GM21390 (cell line): ENCODE data around the gene TAPBPL.
"Not testable (repeated sequence)": the region's sequence is repeated elsewhere in the genome, so short reads cannot be mapped to it uniquely, and the experiment has no call there.

Experiments used
- ATAC-seq: cut with Tn5 transposase; IDR thresholded peaks from one replicate; pipeline ENCODE4 v1.9.1; 2021; ENCODE audit not compliant: unreplicated experiment

Gene TAPBPL, protein sequence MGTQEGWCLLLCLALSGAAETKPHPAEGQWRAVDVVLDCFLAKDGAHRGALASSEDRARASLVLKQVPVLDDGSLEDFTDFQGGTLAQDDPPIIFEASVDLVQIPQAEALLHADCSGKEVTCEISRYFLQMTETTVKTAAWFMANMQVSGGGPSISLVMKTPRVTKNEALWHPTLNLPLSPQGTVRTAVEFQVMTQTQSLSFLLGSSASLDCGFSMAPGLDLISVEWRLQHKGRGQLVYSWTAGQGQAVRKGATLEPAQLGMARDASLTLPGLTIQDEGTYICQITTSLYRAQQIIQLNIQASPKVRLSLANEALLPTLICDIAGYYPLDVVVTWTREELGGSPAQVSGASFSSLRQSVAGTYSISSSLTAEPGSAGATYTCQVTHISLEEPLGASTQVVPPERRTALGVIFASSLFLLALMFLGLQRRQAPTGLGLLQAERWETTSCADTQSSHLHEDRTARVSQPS

DNA sequence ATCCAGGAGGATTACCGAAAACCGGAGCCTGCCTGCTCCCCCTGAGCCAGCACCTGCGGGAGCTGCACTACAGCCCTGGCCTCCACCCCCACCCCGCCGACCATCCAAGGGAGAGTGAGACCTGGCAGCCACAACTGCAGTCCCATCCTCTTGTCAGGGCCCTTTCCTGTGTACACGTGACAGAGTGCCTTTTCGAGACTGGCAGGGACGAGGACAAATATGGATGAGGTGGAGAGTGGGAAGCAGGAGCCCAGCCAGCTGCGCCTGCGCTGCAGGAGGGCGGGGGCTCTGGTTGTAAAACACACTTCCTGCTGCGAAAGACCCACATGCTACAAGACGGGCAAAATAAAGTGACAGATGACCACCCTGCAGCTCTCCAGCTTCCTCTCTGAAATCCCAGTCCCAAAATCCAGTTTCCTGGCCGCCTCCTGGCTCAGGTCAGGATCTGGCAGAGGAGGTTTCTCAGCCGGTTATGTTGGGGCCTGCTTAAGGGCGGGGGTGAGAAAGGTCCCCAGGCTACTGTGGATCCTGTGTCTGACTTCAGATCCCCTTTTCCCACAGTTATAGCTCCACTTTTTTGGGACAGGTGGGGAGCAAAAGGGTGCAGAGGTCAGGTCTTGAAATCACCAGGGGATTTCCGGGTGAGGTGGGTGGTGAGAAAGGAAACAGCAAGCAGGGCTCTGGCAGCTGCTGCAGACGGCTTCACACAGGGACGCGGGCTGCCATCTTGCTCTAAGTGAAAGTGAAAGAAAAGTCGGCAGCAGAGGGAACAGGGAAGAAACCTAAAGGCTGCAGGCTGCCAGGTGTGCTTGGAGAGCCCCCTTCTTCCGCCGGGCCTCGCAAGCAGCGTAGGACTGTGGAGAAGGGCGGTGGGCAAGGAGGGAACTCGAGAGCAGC lies at the start of gene TAPBPL:
TSS of gene TAPBPL (plus strand) at position 695 of the 897 bp plus-strand sequence. CDS start 207 bp downstream, outside the sequence.
- ATAC-seq, result peak; percentile 54

DNA sequence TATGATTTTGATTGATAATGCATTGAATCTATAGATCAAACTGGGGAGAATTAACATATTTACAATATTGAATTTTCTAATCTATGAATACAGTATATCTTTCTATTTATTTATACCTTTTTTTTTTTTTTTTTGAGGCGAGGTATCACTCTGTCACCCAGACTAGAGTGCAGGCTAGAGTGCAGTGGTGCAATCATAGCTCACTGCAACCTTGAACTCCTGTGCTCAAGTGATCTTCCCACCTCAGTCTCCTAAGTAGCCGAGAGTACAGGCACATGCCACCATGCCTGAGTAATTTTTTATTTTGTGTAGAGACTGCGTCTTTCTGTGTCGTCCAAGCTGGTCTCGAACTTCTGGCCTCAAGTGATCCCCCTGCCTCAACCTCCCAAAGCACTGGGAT lies 47.5 kb upstream of the TAPBPL start:
- ATAC-seq, result no peak

DNA sequence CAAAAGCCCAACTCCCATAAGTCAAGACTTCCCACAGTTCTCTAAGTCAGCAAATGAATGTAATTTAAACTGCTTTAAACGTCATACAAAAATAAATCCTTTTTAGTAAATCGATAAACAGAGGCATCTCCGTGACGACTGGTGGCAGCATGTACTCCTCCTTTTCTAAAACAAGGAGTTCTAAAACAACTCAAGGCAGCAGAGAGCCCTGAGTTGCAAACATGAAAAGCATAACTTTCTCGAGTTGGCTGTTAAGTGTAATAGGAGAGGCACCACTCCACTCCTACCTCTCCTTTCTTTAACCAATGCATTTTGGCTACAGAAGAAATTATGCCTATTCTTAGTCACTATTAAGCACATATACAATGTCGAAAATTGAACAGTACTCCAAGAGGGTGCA lies 45.9 kb upstream of the TAPBPL start:
- no peak for ATAC-seq

DNA sequence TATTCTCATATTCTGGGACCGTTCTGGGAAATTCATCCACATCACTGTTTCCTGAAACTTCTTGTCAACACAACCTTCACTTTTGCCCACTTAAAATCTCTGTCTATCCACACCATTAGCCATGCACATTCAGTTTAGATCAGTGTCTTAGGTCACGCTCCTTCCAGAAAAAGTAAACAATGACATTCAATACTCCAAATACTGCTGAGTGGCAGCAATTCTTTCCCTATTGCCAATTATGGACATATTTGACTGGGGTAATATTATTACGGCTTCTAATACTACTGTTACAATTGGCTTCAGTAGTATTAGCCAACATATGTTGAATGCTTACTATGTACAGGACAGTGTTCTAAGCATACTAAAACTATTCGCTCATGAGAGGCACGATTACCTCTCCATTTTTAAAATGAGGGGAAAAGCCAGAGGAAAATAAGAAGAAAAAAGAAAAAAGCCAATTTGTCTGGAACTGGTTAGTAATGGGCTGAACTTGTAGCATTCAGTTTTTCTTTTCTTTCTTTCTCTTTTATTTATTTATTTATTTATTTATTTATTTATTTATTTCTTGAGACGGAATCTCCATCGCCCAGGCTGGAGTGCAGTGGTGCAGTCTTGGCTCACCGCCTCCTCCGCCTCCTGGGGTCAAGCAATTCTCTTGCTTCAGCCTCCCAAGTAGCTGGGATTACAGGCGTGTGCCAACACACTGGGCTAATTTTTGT lies 44.4 kb upstream of the TAPBPL start:
- ATAC-seq, result no peak

DNA sequence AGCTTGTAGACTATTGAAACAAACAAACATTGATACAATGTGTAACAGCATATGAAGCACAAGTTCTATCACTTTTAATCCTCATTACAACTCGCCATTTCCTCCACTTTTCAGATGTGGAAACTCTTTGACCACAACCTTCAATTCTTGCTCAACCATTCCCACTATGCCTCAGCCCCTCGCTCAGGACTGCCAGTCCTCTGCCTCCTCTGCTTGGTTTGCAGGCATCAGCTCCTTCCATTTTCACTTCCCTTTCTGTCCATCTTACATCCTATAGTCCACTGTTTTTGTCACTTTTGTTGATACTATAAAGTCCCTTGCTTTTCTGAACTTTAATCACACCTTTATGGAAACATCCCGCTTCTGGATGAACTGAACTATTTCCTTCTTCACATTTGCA lies 35.2 kb upstream of the TAPBPL start:
- no peak for ATAC-seq

DNA sequence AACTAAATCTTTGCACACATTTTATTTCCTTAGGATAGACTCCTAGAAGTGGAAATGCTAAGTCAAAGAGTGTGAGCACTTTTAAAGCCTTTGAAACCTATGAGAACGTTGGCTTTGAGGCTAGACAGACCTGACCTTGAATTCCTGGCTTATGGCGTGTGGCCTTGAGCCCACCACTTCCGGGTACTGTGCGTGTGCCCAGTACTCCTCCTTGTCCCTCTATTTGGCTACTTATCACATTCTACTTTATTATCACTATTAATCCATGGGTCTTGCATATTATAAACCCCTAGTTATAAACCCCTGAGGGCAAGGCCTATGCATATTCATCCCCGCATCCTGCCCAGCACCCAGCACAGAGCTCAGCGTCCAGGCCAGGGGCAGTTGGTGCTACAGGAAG lies 33.0 kb upstream of the TAPBPL start:
- ATAC-seq, result no peak

DNA sequence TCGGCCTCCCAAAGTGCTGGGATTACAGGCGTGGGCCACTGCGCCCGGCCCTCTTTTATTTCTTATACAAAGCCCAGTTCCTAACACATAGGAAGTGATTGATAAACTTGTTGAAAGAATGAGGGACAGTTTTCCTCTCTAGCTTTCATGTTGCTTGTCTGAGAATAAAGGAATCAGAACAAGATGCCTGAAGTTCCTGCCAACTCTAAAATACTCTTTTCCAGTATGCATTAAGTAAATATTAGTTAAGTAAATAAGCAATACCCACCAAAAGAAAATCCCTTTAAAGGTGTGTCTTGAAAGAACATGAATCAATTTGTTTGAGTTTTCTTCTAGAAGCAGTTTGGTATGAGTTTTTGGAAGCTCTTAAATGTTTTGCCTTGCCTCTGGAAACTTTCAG lies 31.5 kb upstream of the TAPBPL start:
- no peak for ATAC-seq

DNA sequence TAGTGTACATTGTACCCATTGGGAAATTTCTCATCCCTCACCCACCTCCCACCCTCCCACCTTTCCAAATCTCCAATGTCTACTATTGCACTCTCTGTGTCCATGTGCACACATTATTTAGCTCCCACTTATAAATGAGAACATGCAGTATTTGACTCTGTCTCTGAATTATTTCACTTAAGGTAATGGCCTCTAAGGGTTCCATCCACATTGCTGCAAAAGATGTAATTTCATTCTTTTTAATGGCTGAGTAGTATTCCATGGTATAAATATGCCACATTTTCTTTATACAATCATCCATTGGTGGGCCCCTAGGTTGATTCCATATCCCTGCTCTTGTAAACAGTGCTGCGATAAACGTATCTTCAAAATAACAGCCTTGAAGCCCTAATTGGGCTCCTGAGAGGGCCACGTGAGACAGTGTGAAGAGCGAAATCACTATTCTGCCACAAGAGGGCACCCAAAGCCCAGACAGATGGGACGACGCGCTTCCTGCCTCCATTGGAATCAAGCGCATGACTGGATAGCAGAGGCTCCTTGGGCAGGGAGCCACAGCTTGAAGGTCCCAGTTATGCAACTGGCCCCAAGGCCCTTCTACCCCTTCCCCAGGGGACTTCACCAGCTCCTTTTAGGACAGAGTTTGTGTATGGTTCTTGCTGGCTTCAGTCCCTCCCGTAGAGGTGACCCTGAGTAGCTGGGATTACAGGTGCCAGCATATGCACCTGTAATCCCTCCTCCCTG lies 28.4 kb upstream of the TAPBPL start:
- ATAC-seq, result no peak

DNA sequence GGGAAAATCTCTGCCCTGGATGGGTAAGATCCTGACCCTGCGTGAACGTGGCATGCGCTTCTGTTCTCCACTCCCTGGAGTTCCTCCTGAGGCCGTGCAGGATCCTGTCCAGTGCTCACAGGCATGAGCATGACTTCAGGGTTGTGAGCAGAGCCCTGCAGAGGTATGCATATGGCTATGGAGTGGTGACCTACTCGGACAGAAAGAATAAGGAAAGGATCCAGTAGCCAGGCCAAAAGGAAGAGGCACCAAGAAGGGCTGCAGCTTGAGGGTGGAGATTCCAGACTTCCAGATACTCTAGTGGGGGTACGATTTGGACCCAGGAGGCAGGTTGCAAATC lies 27.9 kb upstream of the TAPBPL start:
- no peak for ATAC-seq

DNA sequence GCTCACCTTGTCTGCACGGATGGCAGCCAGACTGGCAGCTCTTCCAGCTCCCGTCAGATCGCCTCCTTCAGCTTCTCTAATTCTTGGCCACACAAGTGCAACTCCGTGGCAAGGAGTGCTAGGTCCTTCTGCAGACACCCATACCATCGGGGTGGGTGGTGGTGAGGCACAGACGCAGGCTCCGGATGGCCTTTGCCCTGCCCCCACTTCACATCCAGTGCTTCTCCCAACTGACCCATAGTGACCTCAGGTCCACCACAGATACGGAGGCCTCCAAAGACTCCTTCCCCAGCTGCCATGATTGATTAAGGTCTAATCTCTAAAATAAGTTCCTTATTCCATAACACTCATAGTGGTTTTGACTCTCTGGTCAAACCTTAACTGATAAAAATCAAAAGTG lies 27.0 kb upstream of the TAPBPL start:
- ATAC-seq, result no peak

DNA sequence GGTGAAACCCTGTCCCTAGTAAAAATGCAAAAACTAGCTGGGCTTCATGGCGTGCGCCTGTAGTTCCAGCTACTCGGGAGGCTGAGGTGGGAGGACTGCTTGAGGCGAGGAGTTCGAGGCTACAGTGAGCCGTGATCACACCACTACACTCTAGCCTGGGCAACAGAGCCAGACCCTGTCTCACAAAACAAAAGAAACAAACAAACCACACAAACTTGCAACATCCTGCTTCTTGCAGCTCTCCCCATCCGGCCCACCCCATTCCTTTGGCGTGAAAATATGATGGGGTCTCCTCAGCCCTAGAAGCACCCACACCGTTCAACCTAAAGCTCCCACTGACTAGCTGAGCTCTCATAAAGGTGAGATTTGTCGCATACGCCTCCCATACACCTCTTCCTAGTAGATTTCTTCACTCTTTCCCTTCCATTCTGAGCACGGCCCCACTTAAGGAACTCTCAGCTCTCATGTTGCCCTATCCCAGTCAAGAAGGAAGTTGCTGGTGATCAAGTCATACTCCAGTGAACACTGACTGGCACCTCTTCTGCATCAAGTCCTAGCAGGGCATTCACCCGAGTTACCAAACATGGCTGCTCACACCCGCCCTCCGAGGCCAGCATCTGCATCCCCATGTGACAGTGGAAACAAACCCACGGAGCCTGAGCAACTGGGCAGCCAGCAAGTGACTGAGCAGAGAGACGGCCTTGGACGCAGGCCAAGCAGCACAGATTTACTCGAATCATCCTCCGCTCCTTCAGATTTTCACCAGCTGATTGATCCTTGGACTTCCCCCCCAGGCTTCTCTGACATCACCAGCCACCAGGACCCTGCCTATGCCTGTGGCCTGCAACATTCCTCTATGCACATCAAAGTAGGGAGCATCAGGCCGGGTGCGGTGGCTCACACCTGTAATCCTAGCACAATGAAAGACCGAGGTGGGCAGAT lies 26.0 kb upstream of the TAPBPL start:
- no peak for ATAC-seq

DNA sequence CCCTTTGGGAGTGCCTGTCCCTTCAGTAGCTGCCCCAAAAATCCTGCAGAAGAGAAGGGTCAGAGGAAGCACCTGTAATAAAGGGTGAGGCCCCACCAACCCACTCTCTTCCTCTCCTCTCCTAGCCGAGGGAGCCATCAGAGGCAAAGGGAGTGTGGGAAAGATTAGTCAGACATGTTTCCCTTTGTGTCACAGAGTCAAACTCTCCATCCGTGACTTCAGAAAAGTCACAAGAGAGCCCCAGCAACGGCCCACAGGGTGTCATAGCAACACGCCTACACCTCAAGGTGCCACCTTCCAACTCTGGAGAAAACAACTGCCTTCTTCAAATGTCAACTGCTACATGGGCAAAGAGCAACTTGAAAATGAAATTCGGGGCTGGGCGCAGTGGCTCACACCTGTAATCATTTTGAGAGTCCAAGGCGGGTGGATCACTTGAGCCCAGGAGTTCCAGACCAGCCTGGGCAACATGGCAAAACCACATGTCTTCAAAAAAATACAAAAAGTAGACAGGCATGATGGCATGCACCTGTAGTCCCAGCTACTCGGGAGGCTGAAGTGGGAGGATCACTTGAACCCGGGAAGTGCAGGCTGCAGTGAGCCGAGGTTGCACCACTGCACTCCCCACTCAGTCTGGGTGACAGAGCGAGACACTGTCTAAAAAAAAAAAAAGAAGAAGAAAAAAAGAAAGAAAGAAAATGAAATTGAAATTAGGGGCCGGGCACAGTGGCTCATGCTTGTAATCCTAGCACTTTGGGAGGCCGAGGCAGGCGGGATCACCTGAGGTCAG lies 24.8 kb upstream of the TAPBPL start:
- ATAC-seq, result peak; percentile 50

DNA sequence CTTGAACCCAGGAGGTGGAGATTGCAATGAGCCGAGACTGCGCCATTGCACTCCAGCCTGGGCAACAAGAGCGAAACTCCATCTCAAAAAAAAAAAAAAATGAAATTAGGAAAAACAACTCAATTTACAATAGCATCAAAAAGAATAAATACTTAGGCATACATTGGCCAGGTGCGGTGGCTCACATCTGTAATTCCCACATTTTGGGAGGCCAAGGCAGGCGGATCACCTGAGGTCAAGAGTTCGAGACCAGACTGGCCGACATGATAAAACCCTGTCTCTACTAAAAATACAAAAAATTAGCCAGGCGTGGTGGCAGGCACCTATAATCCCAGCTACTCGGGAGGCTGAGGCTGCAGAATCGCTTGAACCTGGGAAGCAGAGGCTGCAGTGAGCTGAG lies 24.0 kb upstream of the TAPBPL start:
- not testable (repeated sequence) for ATAC-seq

DNA sequence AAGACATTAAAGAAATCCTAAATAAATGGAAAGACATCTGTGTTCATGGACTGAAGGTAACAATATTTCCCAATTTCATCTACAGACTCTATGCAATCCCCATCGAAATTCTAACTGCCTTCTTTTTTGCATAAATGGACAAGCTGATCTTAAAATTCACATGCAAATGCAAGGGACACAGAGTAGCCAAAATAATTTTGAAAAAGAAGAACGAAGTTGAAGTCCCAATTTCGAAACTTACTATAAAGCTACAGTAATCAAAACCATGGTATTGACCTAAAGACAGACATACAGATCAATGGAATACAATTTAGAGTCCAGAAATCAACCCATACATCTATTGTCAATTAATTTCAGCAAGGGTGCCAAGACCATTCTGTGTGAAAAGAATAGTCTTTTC lies 23.5 kb upstream of the TAPBPL start:
- no peak for ATAC-seq

DNA sequence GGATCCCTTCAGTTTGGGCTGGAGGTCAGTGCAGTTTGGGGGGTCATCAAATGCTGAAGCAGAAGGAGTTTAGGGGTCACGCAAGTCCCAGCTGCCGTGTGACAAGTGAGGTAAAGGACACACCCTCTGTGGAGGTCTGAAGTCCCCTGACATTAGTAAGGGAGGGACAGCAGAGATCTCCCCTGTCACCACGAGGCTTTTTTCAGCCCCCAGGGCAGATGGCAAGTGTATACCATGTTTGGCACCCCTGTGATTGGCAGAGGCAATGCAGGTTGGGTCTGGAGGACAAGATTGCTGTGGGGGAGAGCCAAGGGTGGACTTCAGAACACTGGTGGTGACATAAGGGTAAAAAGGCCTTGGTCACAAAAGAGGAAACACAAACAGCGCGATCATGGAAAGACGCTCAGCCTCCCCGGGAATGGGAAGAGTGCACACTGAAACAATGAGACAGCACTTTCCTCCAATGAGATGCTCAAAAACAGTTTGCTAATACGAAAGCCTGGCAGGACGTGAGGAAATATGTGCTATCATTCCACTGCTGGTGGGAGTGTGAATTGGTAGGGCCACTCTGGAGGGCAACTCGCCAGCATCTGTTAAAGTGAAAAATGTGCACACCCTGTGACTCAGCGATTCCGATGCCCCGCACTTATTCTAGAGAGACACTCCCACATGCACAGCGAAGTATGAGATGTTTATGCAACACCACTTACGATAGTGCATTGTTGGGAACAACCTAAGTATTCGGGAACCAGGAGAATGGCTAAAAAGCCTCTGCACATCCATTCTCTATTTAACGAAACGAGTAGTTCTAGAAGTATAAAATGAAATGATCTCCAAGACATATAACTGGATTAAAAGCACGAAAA lies 21.5 kb upstream of the TAPBPL start:
- no peak for ATAC-seq

DNA sequence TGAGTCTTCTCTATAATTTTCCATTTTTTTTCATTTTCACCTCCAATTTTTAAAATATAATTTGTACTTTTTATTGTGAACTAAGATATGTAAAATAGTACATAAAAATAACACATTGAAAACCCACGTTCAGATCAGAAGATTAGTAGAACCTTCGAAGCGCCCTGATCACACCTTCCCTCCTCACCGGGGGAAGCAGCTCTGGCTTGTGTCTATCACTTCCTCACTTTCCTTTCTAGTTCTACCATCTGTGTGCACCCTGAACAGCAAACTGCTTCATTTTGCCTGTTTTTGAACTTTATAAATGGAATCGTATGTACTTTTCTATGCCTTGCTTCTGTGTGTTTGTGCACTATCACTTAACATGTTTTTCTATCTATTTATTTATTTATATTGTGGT lies 18.9 kb upstream of the TAPBPL start:
- ATAC-seq, result no peak

DNA sequence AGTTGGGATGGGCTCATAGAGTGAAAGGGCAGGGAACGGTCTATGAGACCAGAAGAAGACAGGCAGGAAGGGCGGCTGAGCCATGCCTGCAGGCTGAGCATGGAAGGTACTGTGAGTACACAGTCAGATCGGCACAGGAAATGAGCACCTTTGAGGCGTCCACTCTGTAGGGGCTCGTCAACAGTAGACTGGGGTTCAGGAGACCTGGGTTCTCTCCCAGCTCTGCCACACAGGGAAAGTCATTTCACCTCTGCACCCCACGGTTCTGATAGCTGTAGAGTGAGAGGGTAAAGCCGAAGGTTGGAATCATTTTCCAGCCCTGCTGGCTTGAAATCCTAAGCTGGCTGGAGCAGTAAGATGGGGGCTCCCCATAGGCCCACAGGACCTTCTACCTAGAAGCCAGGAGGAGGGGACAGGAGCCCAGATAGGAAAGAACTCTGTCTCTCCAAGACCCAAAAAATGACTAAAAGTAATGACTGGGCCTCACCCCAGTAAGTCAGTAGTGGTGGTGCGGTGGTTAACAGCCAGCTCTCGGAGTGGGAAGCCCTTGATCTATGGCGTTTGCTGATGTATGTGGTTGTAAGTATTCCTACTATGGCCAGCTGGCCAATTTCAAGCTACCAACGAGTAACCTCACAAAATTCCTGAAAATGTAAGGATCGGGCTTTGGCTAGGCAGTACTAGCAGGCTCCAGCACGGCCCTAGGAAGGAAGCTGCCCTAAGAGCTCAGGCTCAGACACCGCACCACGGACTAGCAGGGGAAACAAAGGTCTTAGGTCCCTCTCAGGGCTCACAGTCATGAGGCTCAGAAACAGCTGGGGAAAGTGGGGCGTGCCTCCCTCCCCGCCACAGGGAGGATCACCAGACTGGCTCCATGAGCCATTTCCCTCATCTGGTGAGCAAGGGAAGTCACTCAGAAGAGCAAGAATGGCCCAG lies 17.4 kb upstream of the TAPBPL start:
- ATAC-seq, result no peak
